ENCODE measurements around the gene RANBP10. TPM values are rescaled to one million over a fixed set of nuclear protein-coding genes. Genes with fewer than 3 reads are reported as not detected.

RANBP10 gene
- total RNA-seq, 4 donors from 2014 or later: 5.8 to 12.2 (median 8.6) TPM

DNA sequence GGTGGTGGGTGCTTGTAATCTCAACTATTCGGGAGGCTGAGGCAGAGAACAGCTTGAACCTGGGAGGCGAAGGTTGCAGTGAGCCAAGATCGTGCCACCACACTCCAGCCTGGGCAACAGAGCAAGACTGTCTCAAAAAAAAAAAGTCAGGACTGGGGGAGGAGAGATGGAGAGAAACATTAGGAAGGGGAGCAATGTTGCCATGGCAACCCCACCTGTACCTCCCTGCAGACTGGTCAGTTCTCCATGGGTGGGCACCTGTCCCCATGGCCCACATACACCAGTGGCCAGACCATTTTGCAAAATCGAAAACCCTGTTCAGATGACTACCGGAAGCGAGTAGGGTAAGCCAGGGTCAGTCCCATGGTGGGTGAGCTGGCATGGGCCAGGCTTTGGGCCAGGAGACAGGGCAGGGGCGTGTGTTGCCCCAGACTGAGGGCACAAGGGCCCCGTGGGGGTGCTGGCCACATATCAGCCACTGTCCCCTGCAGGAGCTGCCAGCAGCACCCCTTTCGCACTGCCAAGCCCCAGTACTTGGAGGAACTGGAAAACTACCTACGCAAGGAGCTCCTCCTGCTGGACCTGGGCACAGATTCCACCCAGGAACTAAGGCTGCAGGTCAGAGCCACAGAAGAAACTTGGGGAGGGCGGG lies 14.4 kb upstream of the RANBP10 start:
- TF ChIP-seq POLR2A (IDR thresholded peaks at IDR 0.05; ENCODE audit: low read depth) (no peak), POLR2AphosphoS5 (IDR thresholded peaks at IDR 0.05) (no peak), EP300 (IDR thresholded peaks at IDR 0.05) (no peak)
- TF ChIP-seq, protein P1, sequence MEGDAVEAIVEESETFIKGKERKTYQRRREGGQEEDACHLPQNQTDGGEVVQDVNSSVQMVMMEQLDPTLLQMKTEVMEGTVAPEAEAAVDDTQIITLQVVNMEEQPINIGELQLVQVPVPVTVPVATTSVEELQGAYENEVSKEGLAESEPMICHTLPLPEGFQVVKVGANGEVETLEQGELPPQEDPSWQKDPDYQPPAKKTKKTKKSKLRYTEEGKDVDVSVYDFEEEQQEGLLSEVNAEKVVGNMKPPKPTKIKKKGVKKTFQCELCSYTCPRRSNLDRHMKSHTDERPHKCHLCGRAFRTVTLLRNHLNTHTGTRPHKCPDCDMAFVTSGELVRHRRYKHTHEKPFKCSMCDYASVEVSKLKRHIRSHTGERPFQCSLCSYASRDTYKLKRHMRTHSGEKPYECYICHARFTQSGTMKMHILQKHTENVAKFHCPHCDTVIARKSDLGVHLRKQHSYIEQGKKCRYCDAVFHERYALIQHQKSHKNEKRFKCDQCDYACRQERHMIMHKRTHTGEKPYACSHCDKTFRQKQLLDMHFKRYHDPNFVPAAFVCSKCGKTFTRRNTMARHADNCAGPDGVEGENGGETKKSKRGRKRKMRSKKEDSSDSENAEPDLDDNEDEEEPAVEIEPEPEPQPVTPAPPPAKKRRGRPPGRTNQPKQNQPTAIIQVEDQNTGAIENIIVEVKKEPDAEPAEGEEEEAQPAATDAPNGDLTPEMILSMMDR (IDR thresholded peaks at IDR 0.05): no peak
- Histone ChIP-seq H3K27me3 (no peaks in the 10 kb centered on the region), H3K4me3 (no peak overlapping the region), H3K9me3 (no peaks in the 10 kb centered on the region), H3K36me3 (peaks cover 0 to under 1% (median 0%) of the 10 kb centered on the region in 4 donors), H3K27ac (replicated peaks in 1 of 4) (no peak overlapping the region), H3K4me1 (peaks cover 0 to 9% (median 8%) of the 10 kb centered on the region in 4 donors)
- 84% methylated on average over 10 of the region's 11 CpGs for WGBS
- DNase-seq (ENCODE audit: extremely low spot score): no peak
- intact Hi-C loops (cut with DNase I): no loop called here

DNA sequence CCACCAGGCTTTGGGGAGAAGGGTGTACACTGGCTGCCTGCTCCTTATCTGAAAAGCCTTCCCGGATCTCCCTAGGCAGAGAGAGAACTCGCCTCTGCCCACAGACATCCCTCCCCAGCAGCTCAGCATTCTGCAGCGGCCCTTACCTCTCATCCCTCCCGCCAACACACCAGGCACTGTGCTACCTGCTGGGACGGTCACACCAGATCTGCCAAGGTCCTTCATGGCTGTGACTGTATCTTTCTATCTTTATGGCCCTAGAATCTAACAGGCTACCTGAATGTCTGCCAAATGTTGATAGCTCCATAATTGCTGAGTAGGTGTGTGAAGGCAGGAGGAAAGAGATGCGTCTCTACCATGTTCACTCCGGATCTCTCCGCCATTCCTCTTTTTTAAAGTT lies 8.2 kb upstream of the RANBP10 start:
- DNase-seq (ENCODE audit: extremely low spot score): no peak
- no peaks in the 10 kb centered on the region for H3K36me3 ChIP-seq
- 92% methylated on average over 8 of the region's 8 CpGs for WGBS
- H3K4me3 ChIP-seq: no peak overlapping the region
- H3K4me1 ChIP-seq: peaks cover 0 to 9% (median 8%) of the 10 kb centered on the region in 4 donors
- H3K27me3 ChIP-seq: no peaks in the 10 kb centered on the region
- TF ChIP-seq, protein P1 (IDR thresholded peaks at IDR 0.05): no peak
- no peak for TF ChIP-seq POLR2AphosphoS5 (IDR thresholded peaks at IDR 0.05)
- TF ChIP-seq POLR2A (IDR thresholded peaks at IDR 0.05; ENCODE audit: low read depth): no peak
- TF ChIP-seq EP300 (IDR thresholded peaks at IDR 0.05): no peak
- H3K27ac ChIP-seq (replicated peaks in 1 of 4): no peak overlapping the region
- H3K9me3 ChIP-seq: no peaks in the 10 kb centered on the region
- intact Hi-C loops (cut with DNase I): no loop called here

DNA sequence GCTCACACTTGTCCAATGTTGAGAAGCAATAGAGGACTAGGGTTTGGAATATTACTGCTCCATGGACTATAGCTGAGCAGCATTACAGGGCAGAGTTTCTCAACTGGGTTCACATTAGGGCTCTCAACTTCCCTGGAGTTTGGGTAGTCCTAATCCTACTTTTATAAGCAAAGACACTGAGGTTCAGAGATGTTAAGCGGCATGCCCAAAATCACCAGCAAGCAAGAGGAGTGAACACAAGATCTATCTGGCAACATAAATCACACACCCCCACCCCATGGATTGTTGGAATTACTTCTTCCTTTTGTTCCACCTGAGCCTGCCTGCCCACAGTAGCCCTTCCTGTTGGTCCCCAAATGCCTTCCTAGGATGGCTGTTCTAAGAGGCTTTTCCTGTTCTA lies 5.5 kb upstream of the RANBP10 start:
- Histone ChIP-seq H3K27me3 (no peaks in the 10 kb centered on the region), H3K4me3 (no peak overlapping the region), H3K9me3 (no peaks in the 10 kb centered on the region), H3K4me1 (peaks cover 5 to 16% (median 15%) of the 10 kb centered on the region in 4 donors), H3K27ac (replicated peaks in 1 of 4) (no peak overlapping the region), H3K36me3 (no peaks in the 10 kb centered on the region)
- WGBS: 88% methylated on average over 1 of the region's 1 CpG
- TF ChIP-seq EP300 (IDR thresholded peaks at IDR 0.05): no peak
- TF ChIP-seq POLR2AphosphoS5 (IDR thresholded peaks at IDR 0.05): no peak
- TF ChIP-seq POLR2A (IDR thresholded peaks at IDR 0.05; ENCODE audit: low read depth): no peak
- TF ChIP-seq, protein P1 (IDR thresholded peaks at IDR 0.05): no peak
- DNase-seq (ENCODE audit: extremely low spot score): no peak
- intact Hi-C loops (cut with DNase I): no loop called here

DNA sequence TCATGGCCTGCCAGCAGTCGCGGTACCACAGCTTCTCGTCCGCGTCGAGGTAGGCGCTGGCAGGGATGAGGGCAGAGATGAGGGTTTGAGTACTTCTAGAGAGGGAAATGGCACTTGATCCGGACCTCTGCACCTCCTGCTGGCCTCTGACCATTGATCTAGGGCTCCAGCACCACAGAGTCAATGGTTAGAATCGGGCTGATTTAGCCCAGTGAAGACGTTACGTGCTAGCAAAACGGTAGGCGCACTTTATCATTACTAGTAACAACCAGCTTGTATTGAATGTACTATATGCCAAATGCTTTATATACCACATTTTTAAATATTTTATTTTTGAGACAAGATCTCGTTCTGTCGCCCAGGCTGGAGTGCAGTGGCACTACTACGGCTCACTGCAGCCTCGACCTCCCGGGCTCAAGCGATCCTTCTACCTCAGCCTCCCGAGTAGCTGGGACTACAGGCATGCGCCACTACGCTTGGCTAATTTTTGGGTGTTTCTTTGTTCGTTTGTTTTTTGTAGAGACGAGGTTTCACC lies 855 bp upstream of the RANBP10 start:
- Histone ChIP-seq H3K4me3 (peak overlapping the region; percentile 70 to 100 (median 94)), H3K9me3 (no peaks in the 10 kb centered on the region), H3K4me1 (peaks cover 20 to 39% (median 25%) of the 10 kb centered on the region in 4 donors), H3K36me3 (peaks cover 0 to 15% (median 13%) of the 10 kb centered on the region in 4 donors), H3K27me3 (no peaks in the 10 kb centered on the region), H3K27ac (replicated peaks in 1 of 4) (peak overlapping the region; percentile 84 to 92 (median 89))
- 40% methylated on average over 16 of the region's 24 CpGs for WGBS
- no peak for DNase-seq (ENCODE audit: extremely low spot score)
- TF ChIP-seq POLR2A (IDR thresholded peaks at IDR 0.05; ENCODE audit: low read depth) (no peak), EP300 (IDR thresholded peaks at IDR 0.05) (no peak), POLR2AphosphoS5 (IDR thresholded peaks at IDR 0.05) (no peak)
- TF ChIP-seq, protein P1 (IDR thresholded peaks at IDR 0.05): peak in 1 of 3 experiments; percentile 16
- intact Hi-C loops (cut with DNase I): loop anchor here (5.0 kb wide), 1 partner anchor 145 kb away; the partner anchor contains the start of genes ACD and PARD6A
